HepG2 (cell line): ENCODE measurements around the gene RNF10. TPM values are rescaled to one million over a fixed set of nuclear protein-coding genes. Genes with fewer than 3 reads are reported as not detected.
A peak's percentile ranks its signal among the peaks of the same experiment; 100 is the strongest.

Source experiments
- ARNT ChIP-seq: fragments of 450-650 bp; IDR thresholded peaks from 2 replicates; pipeline ENCODE4 v1.6.1; 2017
- HBP1 ChIP-seq: IDR thresholded peaks from 2 replicates; pipeline ENCODE4 v1.6.1; 2016; ENCODE audit warnings: low read depth, control low read depth
- HES4 ChIP-seq: sonication (generic); formaldehyde crosslinking; IDR thresholded peaks from 2 replicates; pipeline ENCODE4 v1.9.0; 2021; ENCODE audit warnings: mild to moderate bottlenecking, missing genetic modification reagents, borderline replicate concordance
- HIC2 ChIP-seq: sonication (generic); formaldehyde crosslinking; IDR thresholded peaks from 2 replicates; pipeline ENCODE4 v1.9.0; 2022; ENCODE audit warnings: low read depth, missing genetic modification reagents
- HOXA5 ChIP-seq: sonication (generic); formaldehyde crosslinking; IDR thresholded peaks from 2 replicates; pipeline ENCODE4 v1.4.0; 2020; ENCODE audit warnings: missing genetic modification reagents
- IKZF1 ChIP-seq: fragments of 450-650 bp; IDR thresholded peaks from 2 replicates; pipeline ENCODE4 v1.7.1; 2016
- IRF1 ChIP-seq: sonication (generic); formaldehyde crosslinking; IDR thresholded peaks from 2 replicates; pipeline ENCODE4 v1.4.0; 2020; ENCODE audit warnings: low read depth, mild to moderate bottlenecking, missing genetic modification reagents
- MTF2 ChIP-seq: sonication (generic); formaldehyde crosslinking; IDR thresholded peaks from 2 replicates; pipeline ENCODE4 v1.5.0; 2020; ENCODE audit warnings: missing genetic modification reagents, borderline replicate concordance
- MXD4 ChIP-seq: IDR thresholded peaks from 2 replicates; pipeline ENCODE4 v1.6.1; 2016; ENCODE audit warnings: mild to moderate bottlenecking, missing biosample characterization, missing genetic modification reagents
- RFXANK ChIP-seq: IDR thresholded peaks from 2 replicates; pipeline ENCODE4 v1.6.1; 2016
- SIX1 ChIP-seq: sonication (generic); formaldehyde crosslinking; IDR thresholded peaks from 2 replicates; pipeline ENCODE4 v1.4.0; 2020; ENCODE audit warnings: missing genetic modification reagents, borderline replicate concordance
- TEAD3 ChIP-seq: optimal IDR thresholded peaks from 2 replicates; pipeline ENCODE3; 2016; ENCODE audit warnings: borderline replicate concordance
- TMF1 ChIP-seq: sonication (generic); formaldehyde crosslinking; IDR thresholded peaks from 2 replicates; pipeline ENCODE4 v1.8.1; 2022; ENCODE audit warnings: low read depth, missing genetic modification reagents
- ZFAT ChIP-seq: sonication (generic); formaldehyde crosslinking; conservative IDR thresholded peaks from 2 replicates; pipeline ENCODE4 v1.8.1; 2023; ENCODE audit warnings: missing genetic modification reagents, inconsistent platforms
- ZNF331 ChIP-seq: sonication (generic); formaldehyde crosslinking; IDR thresholded peaks from 2 replicates; pipeline ENCODE4 v1.4.0; 2020; ENCODE audit warnings: missing genetic modification reagents
- ZNF556 ChIP-seq: sonication (generic); formaldehyde crosslinking; IDR thresholded peaks from 2 replicates; pipeline ENCODE4 v1.4.0; 2020; ENCODE audit warnings: mild to moderate bottlenecking, missing genetic modification reagents, borderline replicate concordance
- ZNF609 ChIP-seq: sonication (generic); formaldehyde crosslinking; IDR thresholded peaks from 2 replicates; pipeline ENCODE4 v1.4.0; 2020; ENCODE audit warnings: mild to moderate bottlenecking, missing genetic modification reagents, borderline replicate concordance
- ZXDC ChIP-seq: sonication (generic); formaldehyde crosslinking; IDR thresholded peaks from 2 replicates; pipeline ENCODE4 v1.5.0; 2020; ENCODE audit warnings: mild to moderate bottlenecking, missing genetic modification reagents
- polyA plus RNA-seq, 8 experiments: library from polyadenylated mRNA; depleted of rRNA in 3 of 8; stranded (reverse) in 7 of 8; unstranded in 1 of 8; fragments of >200 nt; fragmentation: Illumina TruSeq in 4 of 8; extraction: Trizol in 4 of 8; gene quantifications; 2 replicates each; pipeline versions ENCODE4 v1.2.1 to v1.2.3, GENCODE V29; 2011 to 2016; ENCODE audit warnings: low read depth in 4 of 8, missing spikeins in 1 of 8, mixed read lengths in 1 of 8; ENCODE audit not compliant: insufficient read depth in 1 of 8
- total RNA-seq, 5 experiments: library from RNA; depleted of rRNA; stranded (reverse); fragments of >200 nt; fragmentation: Illumina TruSeq; extraction: Trizol; gene quantifications; 2 replicates each; pipeline ENCODE4 v1.2.3, GENCODE V29; 2016; ENCODE audit warnings: low read depth in 1 of 5

Gene RNF10
- total and polyA plus RNA-seq, 2 of the 13 experiments (the other 11 are each of a cell fraction or from before 2014, with no cell fraction given), result 62.5 to 88.0 TPM

- TF ChIP-seq ZNF609 (CRISPR knock-in tag), result no peak
- no peak for TF ChIP-seq ARNT
- TF ChIP-seq RFXANK, result peak; percentile 82; the same call in 1 of the 2 replicates
- peak; percentile 51 for TF ChIP-seq TEAD3 (CRISPR knock-in tag)
- no peak for TF ChIP-seq ZNF331
- TF ChIP-seq IKZF1, result no peak
- TF ChIP-seq TMF1 (CRISPR knock-in tag), result no peak
- TF ChIP-seq HOXA5 (CRISPR knock-in tag), result peak; percentile 36; the same call in 1 of the 2 replicates
- no peak for TF ChIP-seq IRF1 (CRISPR knock-in tag)
- TF ChIP-seq ZNF556 (CRISPR knock-in tag), result no peak
- TF ChIP-seq SIX1 (CRISPR knock-in tag), result no peak
- TF ChIP-seq HIC2 (CRISPR knock-in tag), result no peak
- peak; percentile 95 for TF ChIP-seq MXD4
- peak; percentile 70; the same call in 1 of the 2 replicates for TF ChIP-seq ZXDC
- peak; percentile 96 for TF ChIP-seq HES4
- TF ChIP-seq ZFAT (CRISPR knock-in tag), result no peak
- TF ChIP-seq MTF2, result no peak
- TF ChIP-seq HBP1, result peak; percentile 68; the same call in 1 of the 2 replicates
Measured at GRCh38 chr12:120495731-120496412, 38.3 kb upstream of the RNF10 start, which contains the start of gene DYNLL1 (continued).
